HG03025 (cell line): Measurements from ENCODE around the gene ZNF500.
"Not testable (repeated sequence)": the region's sequence is repeated elsewhere in the genome, so short reads cannot be mapped to it uniquely, and the experiment has no call there.

Experiments used
- ATAC-seq: cut with Tn5 transposase; IDR thresholded peaks from one replicate; pipeline ENCODE4 v1.9.1; 2021; ENCODE audit warnings: mild to moderate bottlenecking, moderate library complexity; ENCODE audit not compliant: unreplicated experiment, low FRiP score

ZNF500 gene

DNA sequence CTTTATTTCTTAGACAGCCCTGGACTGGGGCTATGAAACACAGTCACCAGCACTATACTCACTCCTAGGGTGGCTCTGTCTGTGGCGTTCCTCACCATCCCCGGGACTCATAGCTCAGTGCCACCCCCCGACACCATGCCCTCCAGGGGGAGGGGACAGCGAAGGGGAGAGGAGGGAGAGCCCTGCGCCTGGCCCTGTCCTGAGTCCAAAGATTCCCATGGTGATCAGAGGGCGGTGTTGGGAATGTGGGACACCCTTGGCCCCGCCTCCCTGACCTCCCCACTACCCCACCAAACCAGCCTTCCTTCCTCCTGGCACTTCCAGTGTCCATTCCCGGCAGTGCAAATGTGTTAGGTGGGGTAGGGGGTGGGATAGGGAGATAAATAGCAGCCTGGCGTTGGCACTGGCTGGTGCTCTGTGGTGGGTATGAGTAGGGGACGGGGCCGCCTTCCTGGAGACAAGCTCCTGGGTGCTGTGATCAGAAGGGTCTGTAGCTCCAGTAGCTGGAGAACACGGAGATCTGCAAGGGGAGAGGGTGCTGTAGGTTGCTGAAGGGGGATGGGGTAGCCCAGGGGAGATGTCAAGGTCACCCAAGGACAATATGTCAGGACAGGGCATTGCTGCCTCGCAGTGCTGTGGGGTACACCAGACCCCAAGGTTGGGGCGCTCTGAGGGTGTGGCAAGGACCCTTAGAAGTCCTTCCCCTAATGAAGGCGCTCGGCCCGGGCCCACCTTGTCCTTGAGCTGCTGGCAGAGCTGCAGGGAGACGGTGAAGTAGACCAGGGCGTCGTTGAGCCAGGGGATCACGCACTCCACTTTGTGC, 30.2 kb upstream of the ZNF500 start:
- no peak for ATAC-seq

DNA sequence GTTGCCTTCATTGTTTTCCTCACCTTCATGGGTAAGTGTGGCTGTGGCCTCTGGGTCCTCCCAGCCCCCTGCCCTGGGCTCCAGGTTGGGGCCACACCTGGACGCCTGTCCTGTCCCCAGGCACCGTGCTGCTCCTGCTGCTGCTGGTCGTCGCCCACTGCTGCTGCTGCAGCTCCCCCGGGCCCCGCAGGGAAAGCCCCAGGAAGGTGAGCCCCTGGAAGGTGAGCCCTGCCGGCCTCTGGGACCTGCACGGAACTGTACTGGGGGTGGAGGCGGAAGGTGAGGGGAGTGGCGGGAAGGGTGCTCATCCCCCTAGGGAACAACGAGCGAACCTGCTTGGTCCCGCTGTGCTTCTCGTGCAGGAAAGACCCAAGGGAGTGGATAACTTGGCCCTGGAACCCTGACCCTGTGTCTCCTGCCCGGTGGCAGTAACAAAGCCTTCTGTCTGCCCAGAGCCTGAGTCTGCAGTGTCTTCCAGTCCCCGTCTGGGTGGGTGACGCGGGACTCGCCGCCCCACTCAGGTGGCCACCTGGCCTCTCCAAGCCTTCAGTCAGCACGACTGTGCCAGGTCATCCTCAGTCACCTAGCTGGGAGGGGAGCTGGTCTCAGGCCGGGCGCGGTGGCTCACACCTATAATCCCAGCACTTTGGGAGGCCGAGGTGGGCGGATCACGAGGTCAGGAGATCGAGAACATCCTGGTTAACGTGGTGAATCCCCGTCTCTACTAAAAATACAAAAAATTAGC, 29.0 kb upstream of the ZNF500 start:
- ATAC-seq, result no peak

DNA sequence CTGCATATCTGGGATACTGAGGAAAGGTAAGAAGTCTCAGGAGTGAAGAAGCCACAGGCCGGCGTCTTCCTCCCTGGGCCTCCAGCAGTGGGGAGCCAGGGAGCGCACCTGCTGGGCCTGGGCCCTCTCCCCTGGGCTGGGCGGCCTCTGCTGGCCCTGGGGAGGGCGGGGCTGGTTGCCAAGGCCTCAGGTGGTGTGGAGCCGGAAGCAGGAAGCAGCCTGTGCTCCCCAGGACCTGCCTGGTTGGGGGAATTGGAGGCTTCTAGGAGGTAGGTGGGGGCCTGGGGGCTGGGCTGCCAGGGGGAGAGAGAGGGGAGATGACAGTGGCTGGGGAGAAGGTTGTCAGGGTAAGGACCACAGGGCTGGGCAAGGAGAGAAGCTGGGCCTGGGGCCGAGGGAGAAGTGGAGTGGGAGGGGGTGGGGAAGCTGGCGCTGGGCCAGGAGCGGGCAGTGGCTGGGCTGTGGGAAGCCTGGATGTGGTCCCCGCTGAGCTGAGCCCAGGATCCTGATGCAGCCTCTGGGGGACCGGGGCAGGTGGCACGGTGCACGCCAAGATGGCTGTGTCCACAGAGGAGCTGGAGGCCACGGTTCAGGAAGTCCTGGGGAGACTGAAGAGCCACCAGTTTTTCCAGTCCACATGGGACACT, 28.3 kb upstream of the ZNF500 start, which contains the start of gene SMIM22:
SMIM22 (plus strand) TSS at position 189 of the 647 bp plus-strand sequence; CDS start at position 555, 366 bp downstream.
- no peak for ATAC-seq

DNA sequence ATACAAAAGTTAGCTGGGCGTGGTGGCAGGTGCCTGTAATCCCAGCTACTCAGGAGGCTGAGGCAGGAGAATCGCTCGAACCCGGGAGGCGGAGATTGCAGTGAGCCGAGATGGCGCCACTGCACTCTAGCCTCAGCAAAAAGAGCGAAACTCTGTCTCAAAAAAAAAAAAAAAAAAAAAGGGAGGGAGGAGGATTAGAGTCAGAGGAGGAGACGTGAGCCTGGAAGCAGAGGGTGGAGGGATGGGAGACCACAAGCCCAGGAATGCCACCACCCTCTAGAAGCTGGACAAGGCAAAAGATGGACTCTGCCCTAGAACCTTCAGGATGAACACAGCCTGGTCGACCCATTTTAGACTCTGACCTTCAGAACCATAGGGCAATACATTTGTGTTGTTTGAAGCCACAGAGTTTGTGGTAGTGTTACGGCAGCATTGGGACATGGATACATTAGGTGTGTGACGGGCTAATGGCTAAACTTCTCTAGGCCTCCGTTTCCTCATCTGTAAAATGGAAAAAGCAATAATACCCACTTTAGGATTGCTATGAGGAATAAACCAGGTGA, 26.1 kb upstream of the ZNF500 start:
- ATAC-seq, result no peak

DNA sequence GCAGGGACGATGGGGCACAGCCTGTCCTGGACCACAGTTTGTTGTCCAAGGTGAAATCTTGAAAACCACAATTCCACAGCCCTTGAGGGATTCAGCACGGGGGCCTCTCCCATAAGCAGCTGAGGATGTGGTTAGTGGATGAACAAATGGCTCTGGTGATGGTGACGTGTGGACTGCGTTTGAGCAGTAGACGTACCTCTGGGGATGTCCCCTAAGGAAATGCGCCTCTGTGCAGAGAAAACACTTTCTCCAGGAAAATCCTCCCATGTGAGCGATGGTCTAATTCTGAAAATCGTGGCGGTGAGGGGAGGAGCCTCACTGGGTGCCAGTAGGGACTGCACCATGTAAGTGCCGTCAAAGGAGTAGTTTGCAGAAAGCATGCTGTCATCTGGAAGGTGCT, 23.9 kb upstream of the ZNF500 start:
- no peak for ATAC-seq

DNA sequence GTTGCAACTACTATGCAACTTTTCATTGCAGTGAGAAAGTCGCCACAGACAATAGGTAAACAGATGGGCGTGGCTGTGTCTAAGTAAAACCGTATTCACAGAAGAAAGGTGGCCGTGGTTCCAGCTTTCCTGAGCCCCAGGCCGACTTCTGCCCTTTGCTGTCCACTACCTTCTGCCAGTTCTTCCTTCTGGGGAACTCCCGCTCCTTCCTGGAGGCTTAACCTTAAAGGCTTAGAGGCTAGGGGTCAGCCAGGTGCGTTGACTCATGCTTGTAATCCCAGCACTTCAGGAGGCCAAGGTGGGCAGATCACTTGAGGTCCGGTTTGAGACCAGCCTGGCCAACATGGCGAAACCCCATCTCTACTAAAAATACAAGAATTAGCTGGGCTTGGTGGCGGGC, 23.3 kb upstream of the ZNF500 start:
- ATAC-seq, result no peak

DNA sequence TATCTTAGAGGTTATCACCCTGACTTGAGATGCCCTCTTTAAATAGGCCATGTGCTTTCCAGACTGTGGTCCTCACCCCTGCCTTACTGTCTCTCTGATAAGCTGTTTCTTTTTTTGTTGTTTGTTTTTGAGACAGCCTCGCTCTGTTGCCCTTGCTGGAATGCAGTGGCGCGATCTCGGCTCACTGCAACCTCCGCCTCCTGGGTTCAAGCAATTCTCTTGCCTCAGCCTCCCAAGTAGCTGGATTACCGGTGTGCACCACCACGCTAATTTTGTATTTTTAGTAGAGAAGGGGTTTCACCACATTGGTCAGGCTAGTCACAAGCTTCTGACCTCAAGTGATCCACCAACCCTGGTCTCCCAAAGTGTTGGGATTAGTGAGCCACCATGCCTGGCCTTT, 21.9 kb upstream of the ZNF500 start:
- no peak for ATAC-seq

DNA sequence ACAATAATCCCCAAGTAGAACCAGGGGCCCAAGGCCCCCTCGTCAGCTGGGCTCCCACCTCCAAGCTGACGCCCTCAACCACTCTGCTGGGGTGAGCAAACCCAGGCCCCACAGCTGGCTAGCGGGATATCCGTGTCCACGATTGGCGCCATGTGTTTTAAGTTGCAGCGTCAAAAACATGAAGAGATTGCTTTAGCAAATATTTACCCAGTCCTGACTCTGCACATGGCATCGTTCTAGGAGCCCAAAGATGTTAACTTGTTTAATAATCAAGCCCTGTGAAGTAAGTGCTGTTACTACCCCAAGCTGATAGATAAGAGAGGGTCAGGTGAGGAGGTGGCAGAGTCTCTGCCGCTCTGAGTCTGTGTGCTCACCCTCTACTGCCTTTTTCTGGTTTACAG, 21.5 kb upstream of the ZNF500 start:
- ATAC-seq, result no peak

DNA sequence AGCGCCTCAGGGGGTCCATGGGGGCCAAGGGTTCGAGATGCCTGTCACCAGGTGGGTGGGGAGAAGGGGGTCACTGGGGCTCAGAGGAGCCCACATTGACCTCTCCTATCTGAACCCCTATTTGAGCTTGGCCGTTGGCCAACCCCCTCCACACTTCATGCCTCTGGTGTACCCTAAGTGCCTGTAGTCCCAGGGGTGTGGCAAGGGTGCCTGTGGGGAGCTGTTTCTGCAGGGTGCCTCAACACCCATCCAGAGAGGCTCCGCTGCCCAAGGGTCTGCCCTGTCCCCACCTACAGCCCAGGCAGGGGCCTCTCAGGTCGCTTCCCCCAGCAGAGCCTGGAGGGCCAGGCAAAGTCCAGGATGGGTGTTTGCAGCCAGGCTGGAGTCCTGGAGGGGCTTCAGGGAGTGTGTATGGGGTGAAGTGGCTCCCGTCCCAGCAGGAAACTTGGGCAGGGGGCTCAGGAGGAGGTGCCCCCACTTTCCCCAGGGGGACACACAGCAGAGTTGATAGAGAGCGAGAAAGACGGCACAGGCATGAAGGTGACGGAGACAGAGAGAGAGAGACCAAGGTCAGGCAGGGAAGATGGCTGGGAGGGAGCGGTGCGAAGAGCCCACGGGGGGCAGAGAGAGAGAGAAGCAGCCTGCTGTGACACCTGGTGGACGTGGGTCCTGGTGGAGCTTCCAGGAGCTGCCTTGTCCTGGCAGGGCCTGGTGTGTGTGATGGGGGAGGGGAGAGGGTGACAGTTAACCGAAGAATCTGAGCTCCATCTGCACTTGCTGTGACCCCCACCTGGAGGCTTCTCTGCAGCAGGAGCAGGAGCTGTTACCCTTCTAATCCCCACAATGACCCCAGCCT, 20.9 kb upstream of the ZNF500 start, which contains the start of gene SEPTIN12:
SEPTIN12 (minus strand) TSS at position 719 of the 856 bp plus-strand sequence; CDS start at position 19, 700 bp downstream.
- ATAC-seq, result no peak

DNA sequence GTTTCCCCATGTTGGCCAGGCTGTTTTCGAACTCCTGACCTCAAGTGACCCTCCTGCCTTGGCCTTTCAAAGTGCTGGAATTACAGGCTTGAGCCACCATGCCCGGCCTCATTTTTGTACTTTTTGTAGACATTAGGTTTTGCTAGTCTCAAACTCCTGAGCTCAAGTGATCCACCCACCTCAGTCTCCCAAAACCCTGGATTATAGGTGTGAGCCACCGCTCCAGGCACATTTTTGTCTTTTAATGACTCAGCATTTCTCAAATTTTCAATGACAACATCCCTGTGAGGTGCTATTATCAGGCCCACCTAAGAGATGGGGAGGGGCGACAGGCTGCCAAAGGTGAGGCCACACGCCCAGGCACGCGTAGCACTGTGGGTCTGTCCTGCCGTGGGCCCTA, 20.1 kb upstream of the ZNF500 start:
- no peak for ATAC-seq

DNA sequence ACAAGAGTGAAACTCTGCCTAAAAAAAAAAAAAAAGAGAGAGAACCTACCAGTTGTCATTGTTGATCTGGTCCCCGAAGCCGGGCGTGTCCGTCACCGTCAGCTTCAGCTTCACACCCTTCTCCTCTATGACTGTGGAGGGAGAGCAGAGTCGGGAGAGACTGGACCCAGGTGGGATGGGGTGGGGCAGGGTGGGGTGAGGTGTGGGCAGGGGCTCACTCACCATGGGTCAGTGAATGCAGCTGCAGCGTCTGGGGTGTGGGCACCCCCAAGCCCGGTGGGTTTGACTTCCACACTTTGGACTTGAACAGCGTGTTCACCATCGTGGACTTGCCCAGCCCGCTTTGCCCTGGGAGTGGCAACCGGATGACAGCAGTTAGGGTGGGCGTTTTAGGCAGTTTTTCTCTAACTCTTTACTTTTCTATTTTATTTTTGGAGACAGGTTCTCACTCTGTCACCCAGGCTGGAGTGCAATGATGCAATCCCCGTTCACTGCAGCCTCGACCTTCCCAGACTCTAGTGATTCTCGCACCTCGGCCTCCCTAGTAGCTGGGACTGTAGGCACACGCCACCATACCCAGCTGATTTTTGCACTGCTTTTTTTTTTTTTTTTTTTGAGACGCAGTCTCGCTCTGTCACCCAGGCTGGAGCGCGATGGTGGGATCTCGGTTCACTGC, 18.9 kb upstream of the ZNF500 start:
- no peak for ATAC-seq

DNA sequence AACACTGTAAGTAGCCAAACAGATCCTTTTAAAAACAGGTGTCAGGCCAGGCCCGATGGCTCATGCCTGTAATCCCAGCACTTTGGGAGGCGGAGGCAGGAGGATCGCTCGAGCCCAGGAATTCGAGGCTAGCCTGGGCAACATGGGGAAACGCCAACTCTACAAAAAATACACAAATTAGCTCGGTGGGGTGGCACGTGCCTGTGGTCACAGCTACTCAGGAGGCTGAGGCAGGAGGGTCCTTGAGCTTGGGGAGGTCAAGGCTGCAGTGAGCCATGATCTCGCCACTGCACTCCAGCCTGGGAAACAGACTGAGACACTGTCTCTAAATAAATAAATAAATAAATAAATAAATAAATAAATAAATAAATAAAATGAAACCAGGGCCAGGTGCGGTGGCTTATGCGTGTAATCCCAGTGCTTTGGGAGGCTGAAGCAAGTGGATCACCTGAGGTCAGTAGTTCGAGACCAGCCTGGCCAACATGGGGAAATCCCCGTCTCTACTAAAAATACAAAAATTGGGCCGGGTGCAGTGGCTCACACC, 17.6 kb upstream of the ZNF500 start:
- ATAC-seq, result not testable (repeated sequence)

DNA sequence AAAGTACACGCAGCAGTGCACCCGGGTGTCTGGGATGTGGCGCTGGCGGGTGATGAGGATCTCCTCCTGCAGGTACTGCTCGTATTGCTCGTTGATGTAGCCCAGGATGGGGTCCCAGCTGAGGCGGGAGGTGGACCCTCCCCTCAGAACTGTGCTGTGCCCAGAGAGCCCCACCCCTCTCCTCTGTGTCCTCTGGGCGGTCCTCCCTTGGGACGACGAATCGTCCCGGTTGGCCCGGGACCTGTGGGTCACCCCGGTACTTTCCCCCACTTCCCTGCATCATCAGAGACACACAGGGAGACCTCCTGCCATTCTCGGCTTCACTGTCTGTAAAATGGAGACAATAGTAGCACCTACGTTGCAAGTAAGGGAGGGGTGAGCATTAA, 17.0 kb upstream of the ZNF500 start:
- ATAC-seq, result no peak

DNA sequence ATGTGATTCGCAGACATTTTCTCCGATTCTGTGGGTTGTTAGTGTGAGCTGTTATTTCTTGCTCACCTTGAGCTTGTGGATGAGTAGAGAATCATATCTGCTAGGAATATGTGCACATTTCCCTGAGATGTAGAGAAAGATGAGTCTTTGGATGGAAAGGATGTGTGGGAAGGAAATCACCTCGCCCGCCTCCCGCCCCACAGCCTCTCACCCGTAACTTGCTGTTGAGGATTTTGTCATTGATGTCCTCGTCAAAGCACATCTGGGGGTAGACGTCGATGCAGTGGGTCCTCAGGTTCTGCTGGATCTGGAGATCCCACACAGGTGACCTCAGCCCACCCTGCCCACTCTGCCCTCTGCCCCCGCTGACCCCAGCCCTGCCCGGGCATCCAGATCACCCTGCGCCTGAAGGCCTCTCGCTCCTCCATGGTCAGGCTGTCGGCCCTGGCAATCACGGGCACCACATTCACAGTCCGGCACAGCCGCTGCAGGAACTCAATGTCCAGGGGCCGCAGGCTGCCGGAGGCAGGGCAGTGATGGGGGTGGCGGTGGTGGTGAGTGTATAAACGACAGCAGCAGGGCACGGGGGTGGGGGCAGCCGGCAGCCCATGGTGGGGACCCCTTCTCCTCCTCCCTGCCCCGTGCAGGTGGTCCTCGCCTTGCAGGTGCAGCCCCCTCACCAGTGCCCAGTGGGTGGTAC, 16.4 kb upstream of the ZNF500 start:
- no peak for ATAC-seq

DNA sequence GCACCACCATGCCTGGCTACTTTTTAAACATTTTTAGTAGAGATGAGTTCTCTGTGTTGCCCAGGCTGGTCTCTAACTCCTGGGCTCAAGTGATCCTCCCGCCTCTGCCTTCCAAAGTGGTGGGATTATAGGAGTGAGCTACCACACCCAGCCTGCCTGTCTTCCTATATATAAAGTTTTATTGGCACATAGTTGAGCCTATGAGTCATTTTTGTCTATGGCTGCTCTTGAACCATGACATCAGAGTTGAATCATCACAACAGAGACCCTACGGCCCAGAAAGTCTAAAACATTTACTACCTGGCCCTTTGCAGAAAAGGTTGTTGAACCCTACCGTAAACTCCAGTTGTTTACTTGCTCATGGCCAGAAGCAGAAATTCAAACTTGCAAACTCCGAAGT, 13.3 kb upstream of the ZNF500 start:
- ATAC-seq, result no peak

DNA sequence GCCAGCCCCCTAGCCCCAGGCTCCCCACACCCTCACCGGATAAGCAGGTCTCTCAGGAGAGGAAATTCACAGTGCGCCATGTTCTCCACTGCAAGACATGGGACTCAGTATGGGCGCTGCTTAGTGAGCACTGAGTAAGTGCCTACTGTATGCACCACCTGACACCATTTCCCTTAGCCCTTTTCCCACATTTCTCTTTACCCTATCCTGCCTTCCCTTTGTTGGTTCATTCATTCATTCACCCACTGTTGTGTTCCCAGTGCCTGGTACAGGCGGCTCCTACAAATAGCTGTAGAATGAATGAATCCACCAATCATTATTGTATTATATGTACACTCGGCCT, 11.1 kb upstream of the ZNF500 start:
- no peak for ATAC-seq

DNA sequence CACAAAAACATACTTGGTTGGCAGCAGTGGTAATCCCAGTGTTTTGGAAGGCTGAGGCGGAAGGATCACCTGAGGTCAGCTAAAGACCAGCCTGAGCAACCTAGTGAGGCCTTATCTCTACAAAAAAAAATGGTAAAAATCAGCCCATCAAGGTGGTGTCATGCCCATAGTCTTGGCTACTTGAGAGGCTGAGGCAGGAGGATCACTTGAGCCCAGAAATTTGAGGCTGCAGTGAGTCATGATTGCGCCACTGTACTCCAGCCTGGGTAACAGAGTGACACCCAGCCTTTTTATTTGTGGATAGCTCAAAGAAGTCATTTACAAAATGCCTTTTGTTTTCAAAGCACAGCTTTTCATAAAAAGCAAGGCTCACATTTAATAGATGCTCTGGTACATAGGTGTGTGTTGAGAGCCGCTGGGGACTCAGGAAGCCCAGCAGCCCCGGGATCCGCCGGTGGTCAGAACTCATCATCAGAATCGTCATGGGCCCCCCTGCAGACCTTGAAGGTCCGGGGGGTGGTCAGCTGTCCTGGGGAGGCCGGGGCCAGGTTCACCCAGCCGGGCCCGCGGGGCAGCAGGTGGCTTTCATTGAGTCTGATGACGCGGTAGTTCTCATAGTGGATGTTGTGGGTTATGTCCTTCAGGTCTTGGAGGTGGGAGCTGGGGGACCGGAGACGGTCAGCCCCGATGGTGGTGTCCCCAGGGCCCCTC, 10.5 kb upstream of the ZNF500 start:
- ATAC-seq, result no peak

DNA sequence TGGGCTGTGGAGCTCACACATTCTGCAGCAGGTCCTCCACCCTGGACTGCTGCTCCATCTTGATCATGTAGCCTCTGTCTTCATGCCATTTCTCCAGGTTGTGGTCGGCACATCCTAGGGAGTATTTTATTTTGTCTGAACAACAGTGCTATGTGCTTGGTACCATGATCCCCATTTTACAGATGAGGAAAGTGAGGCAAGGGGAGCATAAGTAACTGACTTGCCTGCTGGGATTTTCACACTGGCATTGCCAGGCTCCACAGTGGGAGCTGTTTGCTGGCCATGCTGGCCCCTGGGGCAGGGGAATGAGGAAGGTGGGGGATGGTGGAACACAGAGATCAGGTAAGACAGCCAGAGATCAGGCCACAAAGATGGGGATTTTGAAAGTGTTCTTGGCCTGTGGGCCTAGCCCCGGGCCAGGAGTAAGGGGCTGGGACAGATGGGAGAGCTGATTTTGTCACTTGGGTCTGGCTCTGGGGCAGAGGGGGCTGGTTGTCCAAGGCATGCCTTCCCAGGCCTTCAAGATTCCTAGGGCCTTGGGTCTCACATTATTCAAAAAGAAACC, 9.3 kb upstream of the ZNF500 start:
- ATAC-seq, result no peak
